DMS79 (cell line): ENCODE results near the gene RCAN3.

ENCODE experiments used
- DNase-seq: peaks from one replicate; lab custom pipeline; 2025; lab: John Stamatoyannopoulos, UW

RCAN3 gene

GRCh38 chr1:24580756-24581155, 78.1 kb downstream of the RCAN3 start:
- DNase-seq = no peak

- no peak for DNase-seq
These were observed 81.6 kb downstream of the RCAN3 start for GRCh38 chr1:24584171-24584647.

- DNase-seq = no peak
These were observed 83.5 kb downstream of the RCAN3 start for GRCh38 chr1:24586119-24586518.

GRCh38 chr1:24586970-24587820, 84.6 kb downstream of the RCAN3 start:
- DNase-seq = no peak

- no peak for DNase-seq
These were observed 85.9 kb downstream of the RCAN3 start for GRCh38 chr1:24588573-24588972.

DNA sequence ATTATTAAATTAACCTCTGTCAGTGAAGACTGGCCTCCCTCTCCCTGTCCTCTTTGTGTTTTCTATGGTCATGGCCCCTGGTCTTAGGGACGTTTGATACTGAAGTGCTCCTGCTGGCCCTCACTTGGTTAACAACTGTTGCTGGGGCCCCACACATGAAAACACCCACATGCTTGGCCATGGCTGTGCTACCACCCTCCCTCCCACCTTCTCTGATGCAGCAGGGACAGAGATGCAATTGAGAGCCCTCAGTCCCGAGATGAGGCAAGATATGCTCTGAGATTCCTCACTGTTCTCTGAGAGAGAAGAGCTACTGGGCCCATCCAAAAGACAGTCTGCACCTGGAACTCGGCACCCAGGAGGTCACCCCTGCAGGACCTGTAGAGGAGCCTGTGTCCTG, 86.6 kb downstream of the RCAN3 start:
- DNase-seq = no peak
